IPS DF 4.7 (cell line): ENCODE data around the gene BBS9.

Source experiments
- DNase-seq: peaks from one replicate; pipeline ENCODE4 v3.0.0-alpha.2; 2013; ENCODE audit warnings: low spot score; ENCODE audit errors: extremely low read depth

Gene BBS9

DNA sequence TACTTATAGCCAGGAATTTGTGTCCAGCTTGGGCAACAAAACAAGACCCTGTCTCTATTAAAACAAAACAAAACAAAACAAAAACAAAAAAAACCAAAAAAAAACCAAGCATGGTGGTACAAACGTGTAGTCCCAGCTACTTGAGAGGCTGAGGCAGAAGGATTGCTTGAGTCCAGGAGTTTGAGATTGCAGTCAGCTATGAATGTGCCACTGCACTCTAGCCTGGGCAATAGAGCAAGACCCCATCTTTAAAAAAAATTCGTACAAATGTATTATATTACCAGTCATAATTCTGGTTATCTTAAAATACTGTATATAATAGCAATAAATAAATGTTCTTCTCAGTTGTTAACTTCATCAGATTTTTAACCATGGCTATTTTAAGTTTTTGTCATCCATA, 2.3 kb upstream of the BBS9 start:
- no peak for DNase-seq

DNA sequence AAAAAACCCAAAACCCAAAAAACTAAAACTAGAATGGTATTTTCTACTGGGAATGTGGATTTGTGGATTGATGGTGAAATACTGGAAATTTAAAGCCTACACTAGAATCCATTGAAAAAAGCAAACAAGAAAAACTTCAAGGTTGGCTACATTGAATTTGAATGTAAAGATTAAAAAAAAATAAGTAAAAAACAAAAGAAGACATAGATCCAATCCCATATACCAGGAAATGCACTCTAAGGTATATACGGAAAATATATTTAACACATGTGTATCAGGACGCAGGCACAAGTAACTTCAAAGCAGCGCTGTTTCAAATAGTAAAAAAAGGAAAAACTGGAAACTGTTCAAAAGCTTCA, 754 bp upstream of the BBS9 start:
- no peak for DNase-seq

DNA sequence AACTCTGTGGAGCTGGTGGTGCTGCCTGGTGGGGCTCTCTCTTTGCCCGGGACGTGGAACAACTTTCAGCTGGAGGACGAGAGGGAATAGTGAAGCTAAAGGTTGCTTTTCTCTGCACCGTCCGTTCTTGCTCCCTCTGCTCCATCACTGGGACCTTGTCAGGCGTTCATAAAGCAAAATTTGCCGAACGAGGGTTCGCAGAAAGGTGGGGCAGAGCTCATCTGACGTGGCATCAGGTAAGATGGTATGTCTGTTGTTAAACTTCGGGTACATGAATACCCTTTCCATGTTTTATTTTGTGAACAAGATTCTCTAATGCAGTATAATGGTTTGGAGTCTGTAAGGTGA, 416 bp downstream of the BBS9 start:
- DNase-seq, result no peak

DNA sequence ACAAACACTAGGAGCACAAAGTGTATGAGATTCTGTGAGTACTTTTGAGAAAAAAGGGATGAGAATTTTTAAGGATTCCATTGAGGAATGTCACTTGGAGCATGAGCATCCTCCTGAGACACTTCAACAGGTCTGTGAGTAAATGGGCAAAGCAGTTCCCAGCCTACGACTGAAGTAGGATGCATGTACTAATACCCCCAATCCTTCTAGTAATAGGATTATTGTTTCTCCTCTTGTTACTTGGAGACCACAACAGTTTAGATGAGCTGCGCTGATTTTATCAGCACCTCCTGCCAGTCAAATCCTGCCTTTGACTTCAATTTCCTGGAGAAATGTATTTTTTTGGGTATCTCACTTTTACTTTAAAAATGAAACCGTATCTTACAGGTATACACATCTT, 820 bp downstream of the BBS9 start:
- no peak for DNase-seq

DNA sequence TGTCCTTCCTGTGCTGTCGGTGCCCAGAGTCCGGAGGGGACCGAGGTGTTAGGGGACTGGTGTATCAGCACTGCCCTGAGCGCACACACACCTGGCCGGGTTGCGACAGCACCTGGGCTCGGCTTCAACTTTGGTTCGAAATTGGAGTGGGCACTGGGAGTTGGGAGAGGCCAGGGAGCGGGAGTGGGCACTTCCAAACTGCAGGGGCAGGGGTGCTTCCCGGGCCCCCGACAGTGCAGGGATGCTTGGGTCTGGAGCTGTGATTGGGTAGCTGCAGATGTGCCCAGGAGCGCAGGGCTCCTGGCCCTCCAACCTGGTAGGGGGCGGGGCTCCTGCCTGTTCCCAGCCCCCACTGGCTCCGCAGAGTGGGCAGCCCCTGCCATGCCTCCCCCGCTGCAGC, 7.7 kb downstream of the BBS9 start:
- DNase-seq, result no peak

DNA sequence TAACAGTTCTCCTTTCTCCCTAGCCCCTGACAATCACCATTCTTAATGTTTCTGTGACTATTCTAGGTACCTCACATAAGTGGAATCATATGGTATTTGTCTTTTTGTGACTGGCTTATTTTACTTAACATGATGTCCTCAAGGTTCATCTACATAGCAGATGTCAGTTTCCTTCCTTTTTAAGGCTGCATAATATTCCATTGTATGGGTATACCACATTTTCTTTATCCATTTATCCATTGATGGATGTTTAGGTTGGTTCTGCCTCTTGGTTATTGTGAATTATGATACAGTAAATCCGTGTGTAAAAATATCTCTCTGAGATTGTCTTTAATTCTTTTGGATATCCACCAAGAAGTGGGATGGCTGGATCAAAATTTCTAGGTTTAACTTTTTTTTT, 13.2 kb downstream of the BBS9 start:
- DNase-seq, result no peak

DNA sequence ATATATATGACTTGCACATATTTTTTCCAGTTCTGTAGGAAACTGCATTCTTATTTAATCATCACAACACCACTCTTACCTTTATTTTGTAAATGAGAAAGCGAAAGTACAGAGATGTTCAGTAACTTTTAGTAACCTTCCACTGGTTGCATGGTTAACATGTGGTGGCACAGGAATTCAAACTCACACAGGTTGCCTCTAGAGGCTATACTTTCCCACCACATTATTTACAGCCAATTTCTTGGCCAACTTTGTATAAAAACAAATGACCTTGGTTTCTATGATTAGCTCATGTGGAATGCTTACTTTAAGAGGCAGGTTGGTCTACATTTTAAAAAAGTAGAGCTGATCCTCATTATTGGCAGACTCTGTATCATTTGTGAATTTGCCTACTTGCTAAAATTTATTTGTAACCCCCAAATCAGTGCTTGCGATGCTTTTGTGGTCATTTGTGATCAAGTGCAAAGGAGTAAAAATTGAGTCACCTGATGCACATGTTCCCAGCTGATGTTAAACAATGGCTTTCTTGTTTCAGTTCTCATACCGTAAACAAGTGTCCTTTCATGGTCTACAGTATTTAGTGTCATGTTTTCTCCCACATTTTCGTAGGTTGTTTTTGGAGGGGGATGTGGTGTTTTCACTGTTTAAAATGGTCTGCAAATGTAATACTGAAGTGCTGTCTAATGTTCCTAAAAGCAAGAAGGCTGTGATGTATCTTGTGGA, 14.8 kb downstream of the BBS9 start:
- DNase-seq, result no peak

DNA sequence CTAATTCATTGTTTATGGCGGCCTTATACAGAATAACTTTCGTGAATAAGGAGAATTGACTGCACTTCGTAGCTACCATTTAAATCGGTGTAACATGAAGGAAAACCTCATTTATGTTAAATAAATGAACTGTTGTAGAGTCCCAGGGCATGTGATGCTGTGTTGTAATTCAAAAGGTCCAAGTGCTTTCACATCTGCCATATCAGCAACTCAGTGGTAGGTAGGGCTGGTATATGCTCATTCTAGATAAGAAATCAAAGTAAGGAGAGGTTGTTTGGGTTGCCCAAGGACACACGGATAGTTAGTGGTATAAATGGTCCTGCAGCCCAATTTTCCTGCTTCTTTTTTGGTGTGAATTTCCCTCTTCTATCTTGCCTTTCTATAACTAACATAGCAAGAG, 15.8 kb downstream of the BBS9 start:
- DNase-seq, result no peak

DNA sequence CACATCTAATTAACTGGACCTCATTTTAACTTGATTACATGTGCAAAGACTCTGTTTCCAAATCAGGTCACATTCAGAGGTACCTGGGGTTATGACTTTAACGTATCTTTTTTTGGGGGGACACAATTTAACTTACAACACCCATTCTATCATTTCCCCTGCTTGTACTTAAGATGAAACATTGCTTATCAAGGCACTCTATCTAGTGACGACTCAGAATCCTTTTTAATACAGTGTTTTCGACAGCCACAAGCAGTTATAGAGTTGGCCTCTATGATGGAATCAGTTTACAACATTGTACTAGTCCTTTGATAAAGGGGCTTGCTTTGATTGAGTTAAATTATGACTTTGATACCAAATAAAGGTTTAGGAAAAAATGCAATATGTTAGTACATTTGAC, 22.7 kb downstream of the BBS9 start:
- no peak for DNase-seq

DNA sequence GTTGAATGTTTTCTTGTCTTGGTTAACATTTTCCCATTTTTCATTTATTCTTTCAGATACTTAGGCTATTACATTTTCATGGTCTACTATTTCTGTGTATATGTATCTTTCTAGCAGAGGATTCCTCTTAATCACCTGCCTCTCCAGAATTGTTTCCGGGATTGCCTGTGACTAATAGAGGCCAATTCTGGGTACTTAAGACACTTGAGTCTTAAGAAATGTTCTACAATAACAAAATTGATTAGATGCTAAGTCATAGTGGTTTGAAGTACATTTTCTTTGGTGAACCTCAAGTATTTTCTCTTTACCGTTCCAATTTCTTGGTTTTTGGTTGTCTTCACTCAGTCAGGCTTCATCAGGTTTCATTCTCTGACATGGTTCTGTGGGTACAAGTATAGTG, 26.4 kb downstream of the BBS9 start:
- no peak for DNase-seq

DNA sequence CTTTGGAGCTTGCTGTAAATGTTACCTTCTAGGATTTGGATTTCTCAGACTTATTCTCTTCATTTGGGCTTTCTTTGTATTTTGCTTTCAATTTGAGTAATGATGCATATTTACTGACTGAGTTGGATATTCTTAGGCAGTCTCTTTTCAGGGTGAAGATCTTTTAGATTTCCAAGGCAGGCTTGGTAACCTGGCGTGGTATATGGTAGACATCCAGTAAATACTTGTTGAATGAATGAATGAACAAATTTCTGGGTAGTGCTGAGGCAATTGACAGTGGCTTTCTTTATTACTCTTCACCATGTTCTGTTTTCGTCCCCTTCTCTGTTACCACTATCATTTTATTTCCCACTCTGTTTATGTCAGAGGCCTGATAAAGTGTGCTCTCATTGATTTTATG, 27.1 kb downstream of the BBS9 start:
- DNase-seq, result no peak

DNA sequence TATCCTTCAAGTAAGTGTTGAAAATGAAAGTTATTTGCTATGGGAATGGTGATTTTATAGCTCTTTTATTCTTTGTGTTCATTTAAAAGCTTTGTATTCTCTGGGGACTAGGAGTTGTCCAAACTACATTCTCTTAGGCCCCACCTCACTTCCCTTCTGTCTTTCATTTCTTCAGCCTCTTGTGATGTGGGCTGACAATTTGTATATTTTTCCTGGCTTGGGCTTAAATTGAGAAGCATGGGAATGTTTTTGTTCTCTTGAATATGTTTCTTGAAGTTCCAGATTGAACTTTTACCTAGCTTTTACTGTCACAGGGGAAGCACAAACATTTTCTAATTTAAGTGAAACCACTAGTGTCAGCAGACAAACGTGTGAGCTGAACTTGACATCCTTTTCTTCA, 27.9 kb downstream of the BBS9 start:
- DNase-seq, result no peak

DNA sequence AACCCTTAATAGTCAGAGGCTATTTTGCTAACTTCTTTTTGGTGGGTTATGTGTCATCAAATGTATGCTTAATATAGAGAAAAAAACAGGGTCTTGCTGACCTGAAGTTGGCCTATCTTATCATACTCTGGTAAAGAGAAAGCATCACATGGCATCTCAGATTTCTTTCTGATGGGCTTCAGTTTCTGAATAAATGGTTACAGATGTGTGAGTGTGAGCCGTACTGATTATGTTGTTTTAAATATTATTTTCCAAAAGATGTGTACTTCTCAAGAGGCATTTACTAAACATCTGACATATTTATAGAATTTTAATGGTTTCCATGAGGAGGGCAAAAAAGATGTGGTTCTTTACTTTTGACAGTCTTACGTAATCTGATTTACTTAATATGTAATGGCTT, 28.4 kb downstream of the BBS9 start:
- DNase-seq, result no peak

DNA sequence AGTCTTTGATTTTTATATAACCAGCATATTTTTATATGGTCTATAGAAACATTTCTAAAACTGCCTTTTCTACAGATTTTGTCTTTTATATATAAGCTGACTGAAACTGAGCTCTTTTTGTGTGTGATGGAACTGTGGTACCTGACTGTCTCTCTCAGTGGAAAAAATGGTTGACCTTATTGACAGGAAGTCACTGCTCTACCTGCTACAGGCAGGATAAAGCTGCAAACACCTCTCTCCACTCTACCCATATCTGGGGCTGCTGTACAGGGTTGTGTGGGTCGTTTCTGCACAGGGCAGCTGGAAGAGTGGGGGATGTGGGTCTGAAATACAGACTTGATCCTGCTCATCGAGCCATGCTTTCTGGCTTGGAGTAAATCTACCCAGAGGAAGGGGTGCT, 48.5 kb downstream of the BBS9 start:
- DNase-seq, result no peak

DNA sequence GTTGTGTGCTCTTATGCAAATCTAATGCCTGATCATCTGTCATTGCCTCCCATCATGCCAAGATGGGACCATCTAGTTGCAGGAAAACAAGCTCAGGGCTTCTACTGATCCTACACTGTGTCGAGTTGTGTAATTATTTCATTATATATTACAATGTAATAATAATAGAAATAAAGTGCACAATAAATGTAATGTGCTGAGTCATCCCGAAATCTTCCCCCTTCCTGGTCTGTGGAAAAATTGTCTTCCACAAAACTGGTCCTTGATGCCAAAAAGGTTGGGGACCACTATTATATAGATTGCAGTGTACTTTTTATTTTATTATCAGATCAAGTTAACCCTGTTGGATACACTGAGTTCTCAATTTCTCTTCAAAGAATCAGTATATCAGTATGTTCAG, 50.2 kb downstream of the BBS9 start:
- DNase-seq, result no peak

DNA sequence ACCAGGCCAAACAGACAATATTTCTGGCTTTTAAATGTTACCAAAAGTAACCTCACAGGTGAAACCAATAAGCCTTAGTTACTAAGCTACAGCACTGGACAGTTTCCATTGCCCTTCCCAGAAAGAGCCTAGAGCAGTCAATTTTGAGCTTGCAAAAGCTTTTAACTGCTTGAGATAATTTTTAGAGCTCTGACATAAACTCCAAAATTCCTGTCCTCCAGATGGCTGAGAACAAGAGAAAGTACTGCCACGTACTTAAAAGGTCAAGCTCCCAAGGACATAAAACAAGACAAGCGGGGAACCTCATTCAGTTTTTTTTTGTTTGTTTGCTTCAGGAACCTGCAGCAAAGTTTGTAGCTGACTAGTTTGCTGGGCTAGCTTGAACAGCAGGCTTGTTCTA, 54.1 kb downstream of the BBS9 start:
- DNase-seq, result no peak

DNA sequence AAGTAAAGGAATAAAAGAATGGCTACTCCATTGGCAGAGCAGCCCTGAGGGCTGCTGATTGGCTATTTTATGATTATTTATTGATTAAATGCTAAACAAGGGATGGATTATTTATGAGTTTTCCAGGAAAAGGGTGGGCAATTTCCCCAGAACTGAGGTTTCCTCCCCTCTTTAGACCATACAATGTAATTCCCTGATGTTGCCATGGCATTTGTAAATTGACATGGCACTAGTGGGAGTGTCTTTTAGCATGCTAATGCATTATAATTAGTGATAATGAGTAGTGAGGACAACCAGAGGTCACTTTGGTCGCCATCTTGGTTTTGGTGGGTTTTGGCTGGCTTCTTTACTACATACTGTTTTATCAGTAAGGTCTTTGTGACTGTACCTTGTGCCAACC, 55.5 kb downstream of the BBS9 start:
- no peak for DNase-seq

DNA sequence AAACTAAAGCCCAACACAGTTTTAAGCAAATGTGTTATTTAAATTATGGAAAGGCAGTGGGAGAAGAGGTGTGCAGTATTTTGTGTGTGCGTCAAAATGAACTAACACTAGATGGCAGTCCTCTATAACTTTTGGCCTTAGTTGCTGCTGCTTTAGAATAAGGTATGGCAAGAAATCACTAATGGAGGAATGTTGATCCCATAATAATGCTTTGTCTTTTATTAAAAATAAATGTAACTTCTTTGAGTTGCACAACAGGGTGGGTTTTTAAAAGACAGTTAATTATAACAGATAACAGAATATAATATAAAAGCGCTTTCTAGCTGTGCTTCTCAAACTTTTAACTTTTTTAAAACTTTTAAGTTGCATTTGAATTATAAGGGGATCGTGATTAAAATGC, 56.4 kb downstream of the BBS9 start:
- peak; percentile 33 for DNase-seq

DNA sequence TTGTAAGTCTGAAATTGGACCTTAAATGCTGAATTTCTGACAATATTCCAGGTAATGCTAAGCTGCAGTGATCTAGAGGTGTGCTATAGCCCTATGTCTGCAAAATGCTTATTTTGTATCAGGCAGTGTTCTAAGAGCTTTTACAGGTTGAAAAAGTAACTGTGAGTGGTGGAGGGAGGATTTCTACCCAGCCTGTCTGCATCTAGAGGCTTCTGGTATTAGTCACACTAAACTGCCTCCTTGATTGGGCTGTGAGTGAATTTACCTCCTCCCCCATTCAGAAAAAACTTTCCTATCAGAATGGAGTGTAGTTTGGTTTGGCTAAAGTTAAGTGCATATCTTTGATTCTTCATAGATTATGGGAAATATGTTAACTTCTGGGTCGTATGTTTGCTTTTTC, 56.8 kb downstream of the BBS9 start:
- DNase-seq, result peak; percentile 22

DNA sequence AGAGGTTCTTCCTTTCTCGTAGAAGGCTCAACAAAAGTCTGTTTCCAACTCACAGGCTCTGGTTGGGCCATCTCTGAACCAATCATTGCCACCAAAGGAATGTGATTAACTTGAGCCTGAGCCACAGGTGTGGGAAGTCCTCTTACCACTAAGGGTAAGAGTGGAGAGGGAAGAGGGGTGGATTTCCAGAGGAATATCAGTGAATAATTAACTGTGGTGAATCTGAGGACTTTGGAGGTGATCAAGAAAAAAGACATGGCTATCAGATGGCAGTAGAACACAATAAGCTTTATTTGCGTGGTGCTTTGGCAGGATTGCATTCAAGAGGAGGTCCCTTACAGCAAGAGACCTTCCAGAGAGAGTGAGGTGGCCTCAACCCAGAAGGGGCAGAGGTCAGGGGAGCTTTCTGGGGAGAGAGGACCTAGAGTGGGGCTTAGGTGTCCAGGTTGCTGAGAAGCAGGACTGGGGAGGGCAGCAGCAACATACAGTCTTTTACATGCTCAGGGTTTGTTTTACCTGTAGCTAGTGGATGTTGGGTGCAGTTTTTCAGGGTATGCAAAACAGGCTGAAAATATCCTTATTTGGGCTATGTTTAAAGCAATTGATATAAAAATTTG, 61.4 kb downstream of the BBS9 start:
- no peak for DNase-seq

DNA sequence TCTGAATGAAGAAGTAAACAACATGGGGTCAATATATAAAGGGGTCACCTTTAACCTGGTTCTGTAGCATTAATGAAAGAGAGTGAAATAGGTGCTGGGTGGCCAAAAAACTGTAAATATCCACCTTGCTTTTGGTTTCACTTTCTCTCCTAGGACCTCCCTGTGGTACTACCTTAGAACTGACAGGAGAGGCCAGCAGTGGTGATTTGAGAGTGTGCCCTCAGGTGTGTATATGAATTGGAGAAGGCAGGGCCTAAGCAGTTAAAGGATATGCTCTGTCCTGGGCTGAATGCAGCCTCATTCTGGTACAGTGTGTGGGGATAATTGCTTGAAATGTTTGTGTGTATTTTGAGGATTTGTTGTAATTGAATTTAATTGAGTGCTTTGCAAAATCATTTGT, 62.0 kb downstream of the BBS9 start:
- DNase-seq, result no peak

DNA sequence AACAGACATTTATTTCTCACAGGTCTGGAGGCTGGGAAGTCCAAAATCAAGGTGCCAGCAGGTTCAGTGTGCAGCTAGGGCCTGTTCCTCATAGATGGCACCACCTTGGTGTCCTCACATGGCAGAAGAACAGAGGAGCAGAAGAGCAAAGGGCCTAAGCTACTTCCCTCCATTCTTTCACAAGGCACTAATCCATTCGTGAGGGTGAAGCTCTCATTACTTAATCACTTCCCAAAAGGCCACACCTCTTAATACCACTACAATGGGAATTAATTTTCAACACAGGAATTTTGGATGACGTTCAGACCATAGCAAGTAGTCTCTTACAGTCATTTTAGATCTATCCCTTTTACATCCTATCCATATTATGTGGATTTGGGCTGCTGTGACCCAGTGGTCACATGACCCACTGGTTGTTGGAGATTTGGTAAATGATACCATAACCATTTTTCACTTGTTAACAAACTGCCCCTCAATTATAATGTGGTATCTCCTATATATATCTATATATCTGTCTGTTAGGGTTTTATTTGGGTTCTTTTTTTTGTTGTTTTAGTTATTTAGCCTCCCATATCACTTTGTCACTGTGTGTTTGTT, 63.4 kb downstream of the BBS9 start:
- DNase-seq, result no peak

DNA sequence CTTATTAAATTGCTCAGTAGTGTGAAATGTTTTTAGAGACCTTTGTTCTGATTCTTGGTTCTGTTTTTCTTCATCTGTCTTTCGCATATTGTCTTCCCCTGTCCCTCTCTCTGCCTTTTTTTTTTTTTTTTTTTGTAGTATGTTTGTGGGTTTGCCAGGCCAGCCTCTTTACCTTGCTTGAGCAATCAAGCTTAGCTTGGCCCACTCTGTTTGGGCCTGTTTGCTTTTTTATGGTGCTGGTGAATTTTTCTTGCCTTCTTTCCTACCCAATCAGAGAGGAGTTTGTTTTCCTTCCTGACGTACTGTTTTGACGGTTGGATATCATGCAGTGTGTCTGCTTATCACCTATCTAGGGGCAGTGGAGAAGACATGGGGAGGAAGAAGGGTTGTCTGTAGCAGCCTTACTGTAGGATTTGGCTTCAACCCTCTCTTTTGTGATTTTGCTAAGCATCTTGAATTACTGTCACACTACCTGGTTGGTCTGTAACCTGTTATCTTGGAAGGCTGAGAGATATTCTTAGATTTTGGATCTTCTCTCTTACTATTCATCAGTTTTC, 64.0 kb downstream of the BBS9 start:
- no peak for DNase-seq
